ENCODE results near the gene TNNC2. TPM values are rescaled to one million over a fixed set of nuclear protein-coding genes. Genes with fewer than 3 reads are reported as not detected.
A peak's percentile ranks its signal among the peaks of the same experiment; 100 is the strongest.

Gene TNNC2
- total RNA-seq, 1 experiment from 2014 or later: 4.6 TPM

DNA sequence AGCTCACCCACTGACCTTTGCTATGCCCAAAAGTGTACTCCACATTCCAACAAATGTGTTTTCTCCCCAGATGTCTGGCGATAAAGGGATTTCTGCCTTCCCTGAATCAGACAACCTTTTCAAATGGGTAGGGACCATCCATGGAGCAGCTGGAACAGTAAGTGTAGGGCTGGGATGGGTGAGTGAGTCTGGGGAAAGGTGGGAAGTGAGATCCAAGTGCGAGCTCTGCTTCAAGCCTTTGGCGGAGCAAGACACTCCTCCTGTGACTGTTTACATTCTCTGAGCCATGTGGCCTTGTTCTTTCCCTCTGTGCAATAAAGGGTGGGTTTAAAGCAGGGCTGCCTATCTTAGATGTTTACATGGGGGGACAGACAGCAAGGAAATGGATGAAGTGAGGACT, 12.8 kb downstream of the TNNC2 start:
- Histone ChIP-seq H2AFZ (ENCODE audit: low read length) (no peak overlapping the region), H3K4me2 (ENCODE audit: insufficient read depth, insufficient read length, low read length) (no peak overlapping the region), H3K56ac (ENCODE audit: insufficient read length, low read depth, low read length) (no peak overlapping the region), H3K4me1 (ENCODE audit: insufficient read depth, low read length) (no peaks in the 10 kb centered on the region), H3K4ac (ENCODE audit: low read depth, low read length) (no peak overlapping the region), H3K18ac (ENCODE audit: insufficient read length, low read depth, low read length) (no peak overlapping the region), H2BK120ac (ENCODE audit: low read depth, low read length, poor library complexity, severe bottlenecking) (no peak overlapping the region), H4K20me1 (ENCODE audit: control insufficient read depth, insufficient read depth, insufficient read length) (no peaks in the 10 kb centered on the region), H4K8ac (replicated peaks; ENCODE audit: insufficient read length, low read depth, low read length) (no peak overlapping the region), H3K9ac (ENCODE audit: extremely low read depth, insufficient read length, low read length) (no peak overlapping the region), H2BK5ac (ENCODE audit: insufficient read length, low read length) (no peak overlapping the region), H3K27me3 (ENCODE audit: insufficient read depth, low read length) (no peaks in the 10 kb centered on the region), H2BK20ac (ENCODE audit: low read depth, low read length, poor library complexity, severe bottlenecking) (no peak overlapping the region), H4K5ac (ENCODE audit: insufficient read length, low read depth, low read length) (no peak overlapping the region), H3K9me3 (ENCODE audit: control insufficient read depth, low read depth, low read length) (no peaks in the 10 kb centered on the region), H3K79me2 (ENCODE audit: insufficient read depth, low read length) (peaks cover 10% of the 10 kb centered on the region; the same call in 1 of the 2 replicates), H3T11ph (ENCODE audit: low read length) (no peak overlapping the region), H3K14ac (ENCODE audit: insufficient read depth, low read length) (no peak overlapping the region), H3K27ac (ENCODE audit: insufficient read length, low read depth, low read length) (no peak overlapping the region), H3K23ac (ENCODE audit: insufficient read length, low read depth, low read length) (no peak overlapping the region), H2AK5ac (ENCODE audit: insufficient read length, low read length) (no peak overlapping the region), H2BK12ac (ENCODE audit: insufficient read length, low read depth, low read length) (no peak overlapping the region), H3K79me1 (ENCODE audit: insufficient read depth, low read depth, low read length, poor library complexity, severe bottlenecking) (peaks cover 3% of the 10 kb centered on the region), H2BK15ac (ENCODE audit: low read depth, low read length) (no peak overlapping the region), H3K23me2 (ENCODE audit: insufficient read length, low read depth, low read length, poor library complexity, severe bottlenecking) (peaks cover 7% of the 10 kb centered on the region), H4K91ac (ENCODE audit: insufficient read length, low read depth, low read length) (no peak overlapping the region)
- Mint-ChIP-seq H3K27me3 (ENCODE audit: low read depth) (no peaks in the 10 kb centered on the region), H3K36me3 (ENCODE audit: insufficient read depth in 1 of 3, low read depth in 3 of 3) (peaks cover 42 to 65% (median 60%) of the 10 kb centered on the region in 3 experiments), H3K4me1 (peaks cover 16 to 19% of the 10 kb centered on the region in 2 experiments), H3K27ac (0 out of 7 replicates have a peak overlapping the region, but pooled peaks of 1 of the 3 experiments have one; percentile 70), H3K9me3 (peaks cover 0 to 3% of the 10 kb centered on the region in 2 experiments; a peak in 2 of 5 replicates), H3K4me3 (peak overlapping the region; percentile 17 to 51; a peak in 3 of 5 replicates)
- TF ChIP-seq, protein P1, sequence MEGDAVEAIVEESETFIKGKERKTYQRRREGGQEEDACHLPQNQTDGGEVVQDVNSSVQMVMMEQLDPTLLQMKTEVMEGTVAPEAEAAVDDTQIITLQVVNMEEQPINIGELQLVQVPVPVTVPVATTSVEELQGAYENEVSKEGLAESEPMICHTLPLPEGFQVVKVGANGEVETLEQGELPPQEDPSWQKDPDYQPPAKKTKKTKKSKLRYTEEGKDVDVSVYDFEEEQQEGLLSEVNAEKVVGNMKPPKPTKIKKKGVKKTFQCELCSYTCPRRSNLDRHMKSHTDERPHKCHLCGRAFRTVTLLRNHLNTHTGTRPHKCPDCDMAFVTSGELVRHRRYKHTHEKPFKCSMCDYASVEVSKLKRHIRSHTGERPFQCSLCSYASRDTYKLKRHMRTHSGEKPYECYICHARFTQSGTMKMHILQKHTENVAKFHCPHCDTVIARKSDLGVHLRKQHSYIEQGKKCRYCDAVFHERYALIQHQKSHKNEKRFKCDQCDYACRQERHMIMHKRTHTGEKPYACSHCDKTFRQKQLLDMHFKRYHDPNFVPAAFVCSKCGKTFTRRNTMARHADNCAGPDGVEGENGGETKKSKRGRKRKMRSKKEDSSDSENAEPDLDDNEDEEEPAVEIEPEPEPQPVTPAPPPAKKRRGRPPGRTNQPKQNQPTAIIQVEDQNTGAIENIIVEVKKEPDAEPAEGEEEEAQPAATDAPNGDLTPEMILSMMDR (conservative IDR thresholded peaks at IDR 0.05): no peak
- no CpG with 5 or more reads among the region's 3 CpGs for WGBS (ENCODE audit: extremely low coverage, insufficient read length, low lambda C conversion rate)
- no peak for DNase-seq

All from H9 (cell line).